Stimulated activated naive CD8-positive, alpha-beta T cell treated with anti-CD3 and anti-CD28 coated beads, Interleukin-15, Interleukin-2, amounts not matched to agents 100 U/mL and 50 U/mL, for 24 hours (primary cell): Measurements from ENCODE around the gene ZCCHC8.

Source experiments
- ATAC-seq: fragments of 150-1000 bp; cut with Tn5 transposase; one replicate; pipeline ENCODE4 v1.10.0; 2021
- DNase-seq: peaks from one replicate; pipeline ENCODE4 v3.0.0; 2021

The ZCCHC8 gene

DNA sequence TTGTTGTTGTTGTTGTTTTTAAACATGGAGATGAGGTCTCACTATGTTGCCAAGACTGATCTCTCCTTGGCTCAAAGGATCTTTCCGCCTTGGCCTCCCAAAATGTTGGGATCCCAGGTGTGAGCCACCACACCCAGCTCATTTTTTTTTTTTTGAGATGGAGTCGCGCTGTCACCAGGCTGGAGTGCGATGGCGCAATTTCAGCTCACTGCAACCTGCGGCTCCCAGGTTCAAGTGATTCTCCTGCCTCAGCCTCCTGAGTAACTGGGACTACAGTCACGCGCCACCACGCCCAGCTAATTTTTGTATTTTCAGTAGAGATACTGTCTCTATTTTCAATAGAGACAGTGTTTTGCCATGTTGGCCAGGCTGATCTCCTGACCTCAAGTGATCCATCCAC lies 73.3 kb downstream of the ZCCHC8 start:
- no peak for ATAC-seq

DNA sequence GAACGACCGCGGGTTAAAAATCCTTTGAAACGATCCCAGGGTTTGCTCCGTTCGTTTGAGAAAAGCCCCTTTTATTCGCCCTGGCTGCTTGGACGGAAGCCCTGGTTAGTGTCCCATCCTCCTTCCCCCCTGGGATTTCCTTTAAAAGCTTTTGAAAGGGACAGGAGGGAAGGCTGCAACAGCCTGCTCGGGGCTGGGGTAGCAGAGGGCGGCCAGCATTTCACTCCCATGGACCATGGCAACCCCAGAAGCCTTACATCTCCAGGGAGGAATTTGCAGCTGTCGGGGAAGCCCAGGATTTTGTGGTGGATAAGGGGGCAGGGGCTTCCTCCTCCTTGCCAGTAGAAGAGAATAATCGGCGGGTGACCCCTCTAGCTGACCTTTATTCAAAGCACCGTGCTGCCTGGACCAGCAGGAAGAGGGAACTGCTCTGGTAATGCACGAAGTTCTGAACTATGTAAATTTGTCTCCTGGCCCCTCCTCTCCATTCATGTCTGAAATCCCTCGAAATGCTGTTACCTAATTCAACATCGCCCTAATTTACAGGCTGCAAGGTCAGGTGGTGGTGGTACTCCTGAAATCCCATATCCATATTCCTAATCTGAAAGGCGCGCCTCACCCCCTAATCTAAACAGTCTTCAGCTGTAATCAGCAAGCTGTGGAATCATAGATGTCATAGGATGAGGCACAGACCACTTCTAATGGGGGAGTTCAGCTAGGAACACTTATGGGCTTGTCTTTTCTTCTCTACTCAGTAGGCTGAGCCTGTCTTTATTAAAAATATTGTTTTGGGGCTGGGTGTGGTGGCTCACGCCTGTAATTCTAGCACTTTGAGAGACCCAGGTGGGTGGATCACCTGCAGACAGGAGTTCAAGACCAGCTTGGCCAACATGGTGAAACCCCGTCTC lies 77.2 kb downstream of the ZCCHC8 start:
- DNase-seq: peak; percentile 7
- no peak for ATAC-seq

More for the DNA sequence above, 73.3 kb downstream of the ZCCHC8 start:
- no peak for DNase-seq

DNA sequence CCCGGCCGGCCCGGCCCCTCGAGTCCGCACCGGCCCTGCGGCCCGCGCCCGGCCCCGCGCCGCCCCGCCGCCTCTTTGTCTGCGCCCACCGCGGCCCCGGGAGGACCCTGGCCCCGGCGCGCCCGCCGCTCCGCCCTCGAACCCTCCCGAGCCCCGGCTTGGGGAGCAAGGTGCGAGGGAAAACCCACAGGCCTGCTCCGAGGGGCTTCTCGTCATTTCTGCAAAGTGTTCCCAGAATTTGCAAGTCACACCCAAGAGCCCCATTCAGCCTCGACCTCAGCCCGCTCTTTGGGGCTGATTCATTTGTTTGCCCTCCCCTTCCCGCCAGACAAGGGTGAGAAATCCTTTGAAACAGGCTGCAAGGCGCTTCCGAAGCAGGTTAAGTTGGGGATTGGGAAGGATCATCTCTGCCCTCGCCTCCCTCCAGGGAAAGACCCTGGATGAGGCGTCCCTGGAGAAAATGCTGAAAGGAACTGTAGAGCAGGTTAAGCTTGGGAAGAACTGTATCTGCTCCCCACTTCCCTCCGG lies 77.9 kb downstream of the ZCCHC8 start:
- DNase-seq (peak; percentile 55), ATAC-seq (peak; percentile 48)

DNA sequence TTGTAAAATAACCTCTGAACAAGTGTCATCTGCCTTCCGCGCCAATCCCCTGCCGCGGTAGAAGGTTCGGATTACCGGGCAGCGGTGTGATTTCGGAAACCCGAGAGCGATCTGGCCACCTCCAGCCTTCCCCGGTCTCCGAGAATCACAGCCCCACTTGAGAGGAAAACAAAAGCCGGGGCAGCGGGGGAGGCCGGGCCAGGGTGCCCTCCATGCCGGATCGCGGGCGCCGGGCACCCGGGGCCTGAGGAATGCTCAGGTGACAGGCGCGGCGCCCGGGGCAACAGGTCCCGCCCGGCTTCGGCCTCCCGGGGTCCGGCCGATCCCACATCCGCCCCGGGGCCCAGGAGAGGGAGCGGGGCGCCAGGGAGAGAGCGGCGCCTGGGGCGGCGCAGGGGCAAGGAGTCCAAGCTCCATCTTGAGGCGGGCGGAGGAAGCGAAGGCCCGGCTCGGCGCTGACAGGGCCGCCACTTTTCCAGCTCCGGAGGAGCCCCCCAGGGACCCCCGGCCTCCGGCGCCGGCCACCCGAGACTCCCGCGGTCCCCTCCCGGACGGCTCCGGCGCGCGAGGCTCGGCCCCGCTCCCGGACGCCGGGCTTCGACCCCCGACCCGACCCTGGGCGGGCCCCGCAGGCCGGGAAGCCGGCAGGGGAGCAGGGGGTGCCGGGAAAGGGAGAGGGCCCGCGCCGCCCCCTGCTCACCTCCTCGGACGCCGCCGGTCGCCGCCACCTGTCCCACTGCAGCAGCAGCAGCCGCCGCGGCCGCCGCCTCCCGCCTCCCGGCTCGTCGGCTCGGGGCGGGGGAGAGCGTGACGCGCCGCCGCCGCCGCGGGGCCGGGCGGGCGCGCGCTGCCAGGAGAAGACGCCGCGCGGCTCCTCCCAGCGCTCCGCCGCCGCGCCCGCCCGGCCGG lies 78.7 kb downstream of the ZCCHC8 start, which contains the start of gene CLIP1:
CLIP1 (minus strand) TSS at position 849 of the 909 bp plus-strand sequence. CDS start 42,217 bp downstream, outside the sequence.
- DNase-seq: peak; percentile 71
- ATAC-seq: peak; percentile 80
